NCI-H128 (cell line): ENCODE measurements around the gene NAA15.
"Not testable (repeated sequence)": the region's sequence is repeated elsewhere in the genome, so short reads cannot be mapped to it uniquely, and the experiment has no call there.

Source experiments
- DNase-seq: peaks from one replicate; lab custom pipeline; 2025; ENCODE audit not compliant: unreplicated experiment; lab: John Stamatoyannopoulos, UW

The NAA15 gene

DNA sequence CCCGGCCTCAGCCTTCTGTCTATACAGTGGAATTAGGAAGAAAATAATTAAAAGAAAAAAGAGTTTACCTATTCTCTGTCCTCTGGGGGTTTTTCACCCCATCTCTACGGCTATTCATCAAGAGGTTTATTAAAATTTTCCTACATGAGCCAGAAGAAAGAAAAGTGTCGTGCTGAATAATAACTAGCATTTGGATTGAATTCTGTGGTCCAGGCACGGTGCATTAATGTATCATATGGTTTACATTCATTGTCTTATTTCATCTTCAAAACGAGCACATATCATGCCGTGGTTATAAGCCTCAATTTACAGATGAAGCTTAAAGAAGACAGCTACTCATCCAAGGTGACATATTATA is 5.4 kb upstream of the NAA15 start:
- no peak for DNase-seq

DNA sequence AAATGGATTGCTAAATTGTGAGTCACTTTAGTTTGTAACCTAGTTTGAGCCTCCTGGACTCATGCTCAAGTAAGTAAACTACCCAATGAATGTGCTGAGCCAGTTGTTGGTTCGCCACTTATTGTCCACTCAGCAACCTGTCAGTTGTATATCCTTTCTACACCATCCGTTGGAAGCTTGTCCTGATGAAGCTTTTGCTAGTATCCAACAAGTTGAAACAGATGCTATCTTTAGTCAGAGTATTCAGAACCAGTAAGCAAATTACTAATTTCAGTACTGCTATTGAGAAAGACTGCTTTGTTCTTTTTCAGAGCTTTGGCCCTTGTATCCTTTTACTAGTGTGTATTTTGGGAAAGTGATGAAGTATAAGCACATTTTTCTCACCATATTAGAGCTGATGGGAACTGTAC is 4.3 kb upstream of the NAA15 start:
- DNase-seq = no peak

DNA sequence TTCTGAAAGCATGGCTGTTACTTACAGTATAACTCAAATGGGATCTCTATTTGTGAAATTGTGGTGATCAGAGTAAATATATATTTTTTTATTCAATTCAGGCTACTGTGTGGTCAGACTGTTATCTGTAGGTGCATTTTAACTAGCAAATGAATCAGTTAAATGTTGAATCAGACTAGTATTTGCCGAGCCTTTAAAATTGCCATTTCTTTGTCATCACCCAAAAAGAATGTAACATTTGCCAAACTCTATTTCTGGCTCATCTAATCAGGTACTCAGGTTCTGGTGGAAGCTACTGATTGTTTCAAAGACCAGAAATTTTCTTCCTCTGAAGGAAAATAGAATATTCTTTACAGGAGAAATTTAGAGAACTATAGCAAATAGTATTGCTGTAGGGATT is 1.8 kb upstream of the NAA15 start:
- DNase-seq = no peak

DNA sequence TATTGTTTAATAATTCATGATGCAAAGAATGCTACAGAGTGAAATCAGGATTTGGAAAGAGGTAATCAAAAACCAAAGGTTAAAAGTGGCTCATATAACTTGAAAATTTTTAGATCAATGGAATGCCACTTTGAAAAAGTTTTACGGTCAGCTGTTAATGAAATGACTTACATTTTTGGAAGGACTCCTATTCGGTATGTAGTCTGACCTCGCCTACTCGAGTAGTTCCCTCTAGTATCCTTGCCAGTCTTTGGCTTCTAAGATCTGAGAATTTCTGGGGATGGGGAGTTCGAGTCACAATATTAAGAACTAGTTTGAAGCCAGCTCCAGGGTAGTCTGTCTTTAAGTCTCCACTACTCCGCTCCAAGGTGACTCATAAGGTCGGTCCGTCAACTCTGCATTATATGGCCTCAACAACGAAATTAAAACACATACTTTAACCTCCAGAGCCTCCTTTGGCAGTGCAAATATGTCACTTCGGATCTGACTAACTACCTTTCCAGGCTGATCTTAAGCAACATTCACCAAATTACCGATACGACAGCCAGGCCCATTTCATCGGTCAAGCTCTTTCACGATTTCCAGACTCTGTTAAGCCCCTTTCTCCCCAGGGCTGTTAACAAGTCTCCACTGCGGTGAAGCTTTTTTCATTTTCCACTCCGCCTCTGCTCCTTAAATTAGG is 733 bp upstream of the NAA15 start:
- no peak for DNase-seq

DNA sequence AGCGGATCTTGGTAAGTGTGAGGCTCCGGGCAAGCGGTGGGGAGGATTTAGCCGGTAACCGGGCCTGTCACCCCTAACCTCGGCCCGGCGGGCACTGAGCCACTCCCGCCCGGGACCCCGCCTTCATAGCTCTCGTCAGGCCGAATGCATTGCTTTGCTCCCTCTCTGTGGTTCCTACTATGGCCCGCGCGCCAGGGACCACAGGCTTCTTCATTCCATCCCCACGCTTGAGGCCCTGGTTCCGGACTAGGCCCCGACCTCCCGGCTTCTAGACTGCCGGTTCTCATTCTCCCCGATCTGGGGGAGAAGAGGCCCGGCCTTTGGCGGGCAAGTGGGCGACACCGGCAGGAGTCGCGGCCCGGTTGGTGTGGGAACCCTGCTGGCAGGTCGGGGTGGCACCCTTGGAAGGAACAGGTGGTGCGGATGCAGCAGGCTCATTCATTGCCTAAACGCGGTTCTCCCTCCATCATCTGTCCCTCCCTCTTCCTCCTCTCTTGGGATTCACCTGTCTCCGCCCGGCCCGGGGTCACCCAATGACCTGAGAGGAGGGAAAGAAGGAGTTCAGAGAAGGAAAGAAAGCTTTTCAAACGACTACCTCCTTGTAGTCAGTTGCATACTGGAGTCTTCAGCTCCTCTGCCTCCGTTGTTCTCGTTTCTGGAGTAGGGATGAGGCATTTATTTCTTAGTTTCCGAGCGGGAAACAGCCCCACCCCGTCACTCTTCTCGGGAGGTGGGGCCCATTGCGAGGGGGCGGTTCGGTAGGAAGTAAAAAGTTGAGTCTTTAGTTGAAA is 711 bp downstream of the NAA15 start, which contains the start of gene NDUFC1:
Gene NDUFC1 (minus strand): TSS at position 657 of the 791 bp plus-strand sequence. CDS start 6,679 bp downstream, outside the sequence.
- DNase-seq = no peak

DNA sequence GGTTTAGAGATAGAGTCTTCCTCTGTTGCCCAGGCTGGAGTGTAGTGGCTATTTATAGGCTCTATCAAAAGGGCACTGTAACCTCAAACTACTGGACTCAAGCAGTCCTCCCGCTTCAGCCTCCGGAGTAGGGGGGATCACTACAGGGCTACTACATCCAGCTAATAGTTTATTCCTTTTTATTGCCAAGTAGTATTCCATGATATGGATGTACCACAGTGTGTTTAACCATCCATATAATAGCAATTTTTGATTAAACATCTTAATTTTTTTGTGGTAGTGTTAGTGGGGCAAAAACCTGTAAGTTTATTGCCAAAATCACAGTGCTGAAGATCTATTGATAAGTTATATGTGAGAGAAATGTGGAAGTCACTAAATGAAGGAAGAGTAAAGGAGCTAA is 3.6 kb downstream of the NAA15 start:
- DNase-seq = no peak

DNA sequence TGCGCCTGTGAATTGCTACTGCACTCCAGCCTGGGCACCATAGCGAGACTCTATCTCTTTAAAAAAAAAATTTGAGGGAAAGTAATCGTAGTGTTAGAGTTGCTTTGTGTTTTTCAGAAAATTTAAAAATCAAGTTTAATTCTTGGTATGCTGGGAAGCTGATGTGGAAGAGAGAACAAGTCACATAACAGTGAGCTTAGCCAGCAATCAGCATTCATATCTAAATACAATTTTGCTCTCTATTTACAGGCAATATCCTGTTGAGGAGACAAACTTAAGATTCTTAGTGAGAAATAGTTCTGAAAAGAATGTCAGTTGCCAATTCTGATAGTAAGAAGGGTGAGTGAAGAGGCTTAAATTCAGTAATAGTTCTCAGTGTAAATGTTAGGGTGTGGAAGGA is 10.6 kb downstream of the NAA15 start:
- DNase-seq = no peak

DNA sequence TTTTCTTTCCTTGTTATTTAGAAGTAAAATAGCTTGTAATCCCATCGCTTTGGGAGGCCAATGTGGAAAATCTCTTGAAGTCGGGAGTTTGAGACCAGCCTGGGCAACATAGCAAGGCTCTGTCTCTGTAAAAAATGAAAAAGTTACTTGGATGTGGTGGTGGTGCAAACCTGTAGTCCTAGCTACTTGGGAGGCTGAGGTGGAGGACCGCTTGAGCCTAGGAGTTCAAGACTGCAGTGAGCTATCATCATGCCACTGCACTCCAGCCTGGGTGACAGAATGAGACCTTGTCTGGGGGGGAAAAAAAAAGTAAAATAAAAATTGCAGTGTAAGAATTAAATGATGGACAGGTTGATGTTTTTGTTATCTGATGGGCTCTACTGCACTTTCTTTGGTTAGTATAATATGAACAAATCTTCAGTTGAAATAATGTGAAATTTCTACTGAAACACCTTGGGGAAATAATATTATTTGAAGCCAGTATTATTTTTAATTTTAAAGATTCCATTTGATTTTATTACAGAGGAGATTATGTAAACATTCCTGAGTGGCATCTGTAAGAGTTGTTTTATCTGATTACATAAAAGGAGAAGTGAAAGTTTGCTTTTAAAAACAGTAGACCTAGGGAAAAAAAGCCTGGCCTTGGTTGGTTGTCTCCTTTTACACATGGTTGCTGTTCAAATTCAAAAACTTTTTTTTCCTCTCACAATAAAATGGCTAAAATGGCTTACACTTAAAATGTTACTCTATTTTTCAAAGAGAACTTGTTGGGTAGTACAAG is 11.4 kb downstream of the NAA15 start:
- no peak for DNase-seq

DNA sequence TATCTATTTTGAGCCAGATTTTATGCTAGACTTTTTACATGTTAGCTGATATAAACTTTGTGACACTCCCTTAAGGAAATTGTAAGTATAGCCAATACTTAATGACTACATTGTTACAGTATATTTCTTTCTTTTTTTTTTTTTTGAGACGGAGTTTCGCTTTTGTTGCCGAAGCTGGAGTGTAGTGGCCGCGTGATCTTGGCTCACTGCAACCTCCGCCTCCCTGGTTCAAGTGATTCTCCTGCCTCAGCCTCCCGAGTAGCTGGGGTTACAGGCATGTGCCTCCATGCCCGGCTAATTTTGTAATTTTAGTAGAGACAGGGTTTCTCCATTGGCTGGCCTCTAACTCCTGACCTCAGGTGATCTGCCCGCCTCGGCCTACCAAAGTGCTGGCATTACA is 12.1 kb downstream of the NAA15 start:
- DNase-seq = not testable (repeated sequence)

DNA sequence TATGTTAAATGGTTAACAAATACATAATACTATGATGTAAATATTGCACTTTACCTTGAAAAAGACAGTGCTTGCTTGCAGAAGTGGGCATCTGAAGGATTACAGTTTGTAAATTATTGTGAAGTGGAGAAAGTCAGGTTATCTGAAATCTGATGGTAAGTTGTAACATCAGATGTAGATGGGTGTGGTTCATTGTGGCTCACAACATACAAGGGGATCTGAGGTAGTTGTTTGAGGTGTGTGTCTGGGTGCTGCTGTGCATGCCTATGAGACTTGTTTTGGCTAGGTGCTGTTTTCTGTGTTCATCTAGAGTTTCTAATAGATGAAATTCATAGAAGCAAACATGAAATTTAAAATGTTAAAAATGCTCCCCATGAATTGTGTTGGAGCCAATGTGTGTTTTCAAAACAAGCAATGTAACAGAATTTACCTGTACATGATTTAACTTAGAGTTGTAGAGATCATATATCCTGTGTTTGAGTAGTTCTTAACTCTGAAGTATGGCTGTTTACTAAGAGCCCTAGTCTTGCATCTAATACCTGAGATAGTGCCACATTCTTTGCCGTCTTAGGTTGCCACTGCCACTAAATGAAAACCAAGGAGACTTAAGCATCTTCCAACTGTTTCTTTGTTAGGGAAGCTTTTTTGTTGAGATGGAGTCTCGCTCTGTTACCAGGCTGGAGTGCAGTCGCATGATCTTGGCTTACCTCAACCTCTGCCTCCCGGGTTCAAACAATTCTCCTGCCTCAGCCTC is 12.9 kb downstream of the NAA15 start:
- no peak for DNase-seq

DNA sequence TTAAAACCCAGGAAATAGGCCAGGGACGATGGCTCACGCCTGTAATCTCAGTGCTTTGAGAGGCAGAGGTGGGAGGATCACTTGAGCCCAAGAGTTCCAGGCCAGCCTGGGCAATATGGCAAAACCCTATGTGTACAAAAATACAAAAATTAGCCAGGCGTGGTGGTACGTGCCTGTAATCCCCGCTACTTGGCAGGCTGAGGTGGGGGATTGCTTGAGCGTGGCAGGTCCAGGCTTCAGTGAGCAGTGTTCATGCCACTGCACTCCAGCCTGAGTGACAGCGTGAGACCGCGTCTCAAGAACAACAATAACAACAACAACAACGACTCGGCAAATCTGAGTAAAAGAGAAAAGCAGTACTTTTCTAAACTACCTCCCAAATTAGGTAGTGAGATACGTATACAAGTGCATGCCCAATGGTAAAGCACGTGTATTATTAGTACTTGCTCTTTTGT is 13.9 kb downstream of the NAA15 start:
- DNase-seq = no peak

DNA sequence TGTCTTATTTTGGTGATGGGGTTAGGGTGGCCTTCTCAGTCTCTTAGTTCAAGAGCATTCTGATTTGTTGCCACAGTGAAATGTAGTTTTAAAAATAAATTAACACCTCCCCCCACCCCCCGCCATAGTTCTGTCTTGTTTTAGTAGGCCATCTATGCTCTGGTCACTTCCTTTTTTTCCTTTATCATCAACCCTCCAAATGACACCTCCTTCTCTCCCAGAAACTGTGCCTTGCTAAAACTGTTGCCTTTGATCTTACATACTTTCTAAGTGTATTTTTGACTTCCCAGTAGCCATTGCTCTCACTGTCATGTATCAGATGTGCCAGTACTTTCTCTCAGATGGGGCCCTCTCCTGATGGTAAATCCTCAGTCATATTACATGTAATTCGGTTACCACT is 15.4 kb downstream of the NAA15 start:
- no peak for DNase-seq

DNA sequence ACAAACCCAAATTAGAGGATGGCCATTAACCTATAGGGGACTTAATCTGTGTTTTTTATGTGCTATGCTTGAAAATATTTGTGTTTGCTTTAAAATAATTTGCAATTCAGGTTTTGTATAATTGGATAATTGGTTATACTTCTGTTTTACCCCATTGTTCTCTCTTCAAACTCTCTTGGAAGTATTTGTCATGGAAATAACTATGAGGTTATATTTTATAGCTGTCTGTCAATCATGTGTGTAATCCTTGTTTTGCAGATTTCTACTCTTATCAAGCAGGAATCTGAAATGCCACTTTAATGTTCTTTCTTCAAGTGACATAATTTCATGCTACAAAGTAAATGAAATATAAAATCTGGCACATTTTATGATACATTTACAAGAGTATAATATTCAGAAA is 16.3 kb downstream of the NAA15 start:
- no peak for DNase-seq

DNA sequence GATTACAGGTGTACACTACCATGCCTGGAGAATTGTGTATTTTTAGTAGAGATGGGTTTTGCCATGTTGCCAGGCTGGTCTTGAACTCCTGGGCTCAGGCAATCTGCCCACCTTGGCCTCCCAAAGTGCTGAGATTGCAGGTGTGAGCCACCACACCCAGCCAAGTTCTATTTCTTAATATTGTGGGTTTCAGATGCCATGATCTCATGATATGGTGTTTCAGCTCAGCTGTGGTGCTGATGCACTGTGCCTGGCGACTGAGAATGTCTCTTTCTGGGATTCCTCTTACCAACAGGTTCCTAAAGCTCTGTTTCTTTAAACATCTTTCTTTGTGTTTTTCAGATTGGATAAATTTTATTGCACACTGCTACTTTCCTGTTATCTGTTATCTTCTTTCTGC is 18.3 kb downstream of the NAA15 start:
- DNase-seq = no peak

DNA sequence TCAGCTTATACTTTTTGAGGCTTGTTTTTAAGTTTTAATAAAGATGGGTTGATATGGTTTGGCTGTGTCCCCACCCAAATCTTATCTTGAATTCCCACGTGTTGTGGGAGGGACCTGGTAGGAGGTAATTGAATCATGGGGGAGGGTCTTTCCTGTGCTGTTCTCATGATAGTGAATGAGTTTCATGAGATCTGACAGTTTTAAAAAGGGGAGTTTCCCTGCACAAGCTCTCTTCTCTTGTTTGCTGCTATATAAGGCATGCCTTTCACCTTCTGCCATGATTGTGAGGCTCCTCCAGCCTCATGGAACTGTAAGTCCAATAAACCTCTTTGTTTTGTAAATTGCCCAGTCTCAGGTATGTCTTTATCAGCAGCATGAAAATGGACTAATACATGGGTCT is 20.8 kb downstream of the NAA15 start:
- DNase-seq = not testable (repeated sequence)

DNA sequence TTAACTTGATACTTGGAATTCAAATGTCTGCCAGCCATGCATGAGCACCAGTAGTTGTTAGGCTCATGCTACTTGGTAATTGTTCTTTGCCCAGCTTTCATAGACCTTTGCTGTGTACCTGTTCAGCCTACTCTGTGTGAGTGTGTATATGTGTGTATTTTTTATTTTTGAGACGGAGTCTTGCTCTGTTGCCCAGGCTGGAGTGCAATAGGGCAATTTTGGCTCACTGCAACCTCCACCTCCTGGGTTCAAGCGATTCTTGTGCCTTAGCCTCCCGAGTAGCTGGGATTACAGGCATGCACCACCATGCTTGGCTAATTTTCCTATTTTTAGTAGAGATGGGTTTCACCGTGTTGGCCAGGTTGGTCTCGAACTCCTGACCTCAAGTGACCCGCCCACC is 21.2 kb downstream of the NAA15 start:
- DNase-seq = not testable (repeated sequence)

DNA sequence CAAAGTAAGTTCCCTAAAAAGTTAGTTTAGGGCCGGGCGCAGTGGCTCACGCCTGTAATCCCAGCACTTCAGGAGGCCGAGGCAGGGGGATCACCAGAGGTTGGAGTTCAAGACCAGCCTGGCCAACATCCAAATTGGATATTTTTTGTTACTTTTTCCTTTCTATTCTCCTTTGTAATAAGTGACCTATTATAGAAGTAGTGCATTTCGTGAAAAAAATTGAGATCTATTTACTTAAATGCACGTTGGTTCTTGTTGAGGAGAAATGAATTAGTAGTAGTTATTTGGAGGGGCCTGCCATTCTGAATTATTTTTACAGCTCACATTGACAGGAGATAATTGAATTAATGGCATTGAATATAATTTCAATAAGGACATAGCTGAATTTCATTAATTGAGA is 23.3 kb downstream of the NAA15 start:
- no peak for DNase-seq

DNA sequence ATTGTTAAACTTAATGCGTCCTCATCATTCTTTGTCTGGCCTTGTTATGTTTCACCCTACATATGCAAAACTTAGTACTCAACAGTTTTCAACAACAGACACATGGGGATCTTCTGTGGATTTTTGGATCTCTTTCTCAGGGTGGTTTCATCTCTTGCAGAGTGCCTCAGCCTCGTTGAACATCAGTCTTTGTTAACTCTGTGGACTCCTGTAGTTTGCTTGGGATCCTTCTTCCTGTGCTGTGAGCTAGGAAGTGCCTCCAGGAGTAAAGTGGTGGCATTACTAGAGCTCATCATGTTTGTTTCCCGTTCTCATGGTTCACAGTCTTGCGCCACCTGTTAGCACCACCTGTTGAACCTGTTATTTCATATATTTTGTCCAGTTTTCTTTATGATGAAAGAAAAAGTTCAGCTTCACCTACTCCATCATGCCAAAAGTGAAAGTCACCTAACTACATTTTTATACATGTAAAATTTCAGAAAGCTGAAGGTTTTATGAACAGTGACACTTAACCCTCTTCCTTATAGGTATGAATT is 28.4 kb downstream of the NAA15 start:
- DNase-seq = no peak

DNA sequence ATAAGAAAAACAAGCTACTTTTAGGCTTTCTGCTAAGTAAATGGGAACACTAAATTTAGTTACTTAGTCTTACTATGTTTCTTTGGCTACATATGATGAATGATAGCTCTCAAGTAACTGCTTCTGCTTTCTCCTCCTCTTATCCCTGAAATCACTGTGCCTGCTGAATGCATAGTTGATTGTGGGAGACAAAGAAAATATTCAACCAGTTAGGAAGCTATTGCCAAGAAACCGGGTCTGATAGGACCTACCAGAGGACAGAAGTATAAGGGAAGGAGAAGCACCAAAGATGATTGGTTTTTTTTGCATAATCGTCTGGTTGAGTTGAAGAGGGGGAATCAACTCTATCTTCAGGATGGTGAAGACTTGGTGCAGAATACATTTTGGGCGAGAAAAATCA is 29.0 kb downstream of the NAA15 start:
- DNase-seq = no peak

DNA sequence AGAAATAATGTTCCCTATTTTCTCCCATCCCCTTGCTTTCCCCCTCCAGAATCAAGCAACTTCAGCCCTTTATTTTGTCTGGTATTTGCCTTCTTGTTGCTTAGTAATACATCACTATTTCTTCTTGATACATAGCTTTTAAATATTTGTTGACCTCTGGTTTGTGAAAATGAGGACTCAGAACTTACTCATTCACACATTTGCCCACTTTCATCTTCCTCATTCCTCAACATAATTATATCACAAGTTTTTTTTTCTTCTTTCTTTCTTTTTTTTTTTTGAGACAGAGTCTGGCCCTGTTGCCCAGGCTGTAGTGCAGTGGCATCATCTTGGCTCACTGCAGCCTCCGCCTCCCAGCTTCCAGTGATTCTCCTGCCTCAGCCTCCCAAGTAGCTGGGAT is 29.9 kb downstream of the NAA15 start:
- DNase-seq = no peak

DNA sequence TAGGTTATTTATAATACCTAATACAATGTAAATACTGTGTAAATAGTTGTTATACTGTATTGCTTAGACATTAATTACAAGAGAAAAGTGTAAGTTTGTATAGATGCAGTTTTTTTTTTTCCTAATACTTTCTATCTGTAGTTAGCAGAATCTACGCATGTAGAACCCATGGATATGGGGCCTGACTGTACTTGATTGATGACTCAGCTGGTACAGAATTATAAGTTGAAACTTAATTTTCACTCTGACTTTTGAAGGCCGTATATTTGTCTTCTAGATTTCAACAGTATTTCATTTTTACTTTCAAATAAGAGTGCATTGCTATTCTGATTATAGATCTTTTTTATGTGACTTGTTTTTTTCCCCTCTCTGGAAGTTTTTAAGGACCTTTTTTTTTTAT is 31.7 kb downstream of the NAA15 start:
- no peak for DNase-seq
